RWPE1 (cell line): Measurements from ENCODE around the gene FCHSD2.

ENCODE experiments used
- CTCF ChIA-PET: fragments of 350-600 bp; sonication (Branson Sonifier 250); formaldehyde crosslinking; extraction: SDS; loops from one replicate; lab custom pipeline; 2021; lab: Yijun Ruan, JAX
- POLR2A ChIA-PET: fragments of 400-600 bp; formaldehyde crosslinking; extraction: SDS; loops from one replicate; lab custom pipeline; 2020; ENCODE audit warnings: antibody characterized with exemption; ENCODE audit not compliant: low non-redundant PET; lab: Yijun Ruan, JAX
- DNase-seq: peaks from one replicate; pipeline ENCODE4 v3.0.0; 2012; ENCODE audit warnings: low spot score
- H3K27ac ChIP-seq: fragments of 450-650 bp; 2 replicates; pipeline ENCODE4 v1.5.1; 2017
- CTCF ChIP-seq: fragments of 450-650 bp; conservative IDR thresholded peaks from 2 replicates; pipeline ENCODE4 v1.5.1; 2017; ENCODE audit warnings: low read depth, mild to moderate bottlenecking

Gene FCHSD2

GRCh38 chr11:72869831-72870230, 272.3 kb downstream of the FCHSD2 start:
- ChIA-PET CTCF (no interaction called here), POLR2A (no interaction called here)
- no peak for DNase-seq
- no peak overlapping the region for H3K27ac ChIP-seq
- TF ChIP-seq CTCF = no peak

GRCh38 chr11:72867970-72868369, 274.1 kb downstream of the FCHSD2 start:
- TF ChIP-seq CTCF = no peak
- ChIA-PET POLR2A (interaction anchor here (1.2 kb wide), 1 partner anchor 10 kb away, joined by 3 read pairs; no protein-coding TSS in a partner anchor), CTCF (no interaction called here)

GRCh38 chr11:72864702-72865655, 277.1 kb downstream of the FCHSD2 start:
- no peak for TF ChIP-seq CTCF
- DNase-seq = no peak
- ChIA-PET CTCF (no interaction called here), POLR2A (no interaction called here)
- no peak overlapping the region for H3K27ac ChIP-seq

More at GRCh38 chr11:72867970-72868369, 274.1 kb downstream of the FCHSD2 start:
- no peak overlapping the region for H3K27ac ChIP-seq
- no peak for DNase-seq

GRCh38 chr11:72863916-72864315, 278.2 kb downstream of the FCHSD2 start:
- ChIA-PET CTCF (no interaction called here), POLR2A (no interaction called here)
- no peak for TF ChIP-seq CTCF
- H3K27ac ChIP-seq = no peak overlapping the region
- DNase-seq = no peak

GRCh38 chr11:72863091-72863490, 279.0 kb downstream of the FCHSD2 start:
- ChIA-PET CTCF (interaction anchor here (0.7 kb wide), 1 partner anchor 28 kb away, joined by 3 read pairs; no protein-coding TSS in a partner anchor), POLR2A (no interaction called here)
- no peak for TF ChIP-seq CTCF
- H3K27ac ChIP-seq = no peak overlapping the region
- no peak for DNase-seq

- DNase-seq = no peak
- POLR2A ChIA-PET = no interaction called here
- CTCF ChIA-PET = interaction anchor here (0.6 kb wide), 1 partner anchor 156 kb away, joined by 3 read pairs; no protein-coding TSS in a partner anchor
- H3K27ac ChIP-seq = no peak overlapping the region
- no peak for TF ChIP-seq CTCF
Measured at GRCh38 chr11:72860592-72860991, 281.5 kb downstream of the FCHSD2 start.
